GM12878 (cell line): ENCODE data around the gene RAB8A. TPM values are rescaled to one million over a fixed set of nuclear protein-coding genes. Genes with fewer than 3 reads are reported as not detected.

Experiments used
- POLR2AphosphoS2 ChIP-seq: IDR thresholded peaks from 2 replicates; pipeline ENCODE4 v1.6.1; 2011; ENCODE audit warnings: low read depth, mild to moderate bottlenecking, low read length, improper control_type of control experiment, moderate library complexity
- POLR2AphosphoS5 ChIP-seq: IDR thresholded peaks from 2 replicates; pipeline ENCODE4 v1.6.1; 2011; ENCODE audit warnings: mild to moderate bottlenecking, low read length, inconsistent platforms
- PRDM15 ChIP-seq: fragments of 450-650 bp; formaldehyde crosslinking; IDR thresholded peaks from 2 replicates; pipeline ENCODE4 v1.4.0; 2020; ENCODE audit warnings: mild to moderate bottlenecking, moderate library complexity
- ZBTB11 ChIP-seq: fragments of 450-650 bp; formaldehyde crosslinking; IDR thresholded peaks from 2 replicates; pipeline ENCODE4 v1.5.0; 2022; ENCODE audit warnings: mild to moderate bottlenecking, missing genetic modification characterization
- polyA plus RNA-seq, 11 experiments: library from polyadenylated mRNA; depleted of rRNA in 4 of 11; unstranded in 6 of 11; stranded (reverse) in 5 of 11; fragments of >200 nt; fragmentation: Nextera tagmentation in 4 of 11; fragmentation: Illumina TruSeq in 1 of 11; extraction: Ambion mirVana in 4 of 11; extraction: Trizol in 1 of 11; gene quantifications; 1 replicate in 1 of 11; 2 replicates in 10 of 11; pipeline versions ENCODE4 v1.2.1 to v1.2.3, GENCODE V29; 2011 to 2016; ENCODE audit warnings: inconsistent platforms in 2 of 11, missing spikeins in 2 of 11, low read depth in 1 of 11
- total RNA-seq, 4 experiments: library from RNA; depleted of rRNA in 3 of 4; stranded (reverse); fragments of >200 nt in 3 of 4; fragmentation: Illumina TruSeq in 1 of 4; extraction: Trizol in 1 of 4; gene quantifications; 2 replicates each; pipeline versions ENCODE4 v1.2.1 to v1.2.3, GENCODE V29; 2013 to 2021

Gene RAB8A
- total and polyA plus RNA-seq, 10 of the 15 experiments (the other 5 are each of a cell fraction or from before 2014, with no cell fraction given): 23.9 to 314 (median 185) TPM

DNA sequence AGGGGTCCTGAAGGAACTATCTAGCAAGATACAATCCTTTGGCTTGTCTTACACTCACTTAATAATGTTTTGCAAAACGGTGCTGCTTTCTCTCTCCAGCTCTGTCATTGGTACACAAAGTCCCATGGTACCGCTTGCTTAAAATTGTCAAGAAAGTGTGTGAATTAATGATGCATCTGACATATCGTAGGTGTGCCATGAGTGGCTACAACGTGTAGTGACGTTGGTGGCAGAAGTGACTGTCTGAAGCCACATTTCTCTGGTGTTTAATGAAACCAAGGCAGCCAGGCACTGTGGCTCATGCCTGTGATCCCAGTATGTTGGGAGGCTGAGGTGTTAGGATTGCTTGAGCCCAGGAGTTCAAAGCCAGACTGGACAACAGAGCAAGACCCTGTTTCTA lies 34.4 kb downstream of the RAB8A start (continued):
- no peak for TF ChIP-seq ZBTB11 (CRISPR knock-in tag)
- TF ChIP-seq POLR2AphosphoS5: no peak; the same call in 1 of the 2 replicates
- no peak for TF ChIP-seq PRDM15
- TF ChIP-seq POLR2AphosphoS2: 0 out of 2 replicates have a peak, but pooled peaks have one; percentile 28
